Epithelial cell of proximal tubule (primary cell): ENCODE results near the gene AVPR2. TPM values are rescaled to one million over a fixed set of nuclear protein-coding genes. Genes with fewer than 3 reads are reported as not detected.

Experiments used
- DNase-seq: peaks from one replicate; pipeline ENCODE4 v3.0.0-alpha.2; 2011; ENCODE audit warnings: low read depth
- H3K4me3 ChIP-seq: 2 replicates; pipeline ENCODE4 v1.5.1; 2011; ENCODE audit warnings: low read depth, mild to moderate bottlenecking, low read length
- CTCF ChIP-seq: conservative IDR thresholded peaks from 2 replicates; pipeline ENCODE4 v1.5.1; 2012; ENCODE audit warnings: low read depth, mild to moderate bottlenecking, low read length
- total RNA-seq: library from RNA; depleted of rRNA; stranded (reverse); fragments of >200 nt; gene quantifications from 2 replicates; pipeline ENCODE4 v1.2.3, GENCODE V29; 2015

Gene AVPR2
- total RNA-seq, 1 donor from 2014 or later: 1.4 TPM

GRCh38 chrX:153867139-153867538 is 37.3 kb upstream of the AVPR2 start:
- H3K4me3 ChIP-seq: no peak overlapping the region
- DNase-seq: no peak
- TF ChIP-seq CTCF: no peak

- no peak for TF ChIP-seq CTCF
Observed at GRCh38 chrX:153867671-153868070, 36.8 kb upstream of the AVPR2 start.

GRCh38 chrX:153868576-153869472 is 35.6 kb upstream of the AVPR2 start:
- no peak for DNase-seq
- no peak for TF ChIP-seq CTCF
- H3K4me3 ChIP-seq: no peak overlapping the region

More at GRCh38 chrX:153867671-153868070, 36.8 kb upstream of the AVPR2 start:
- H3K4me3 ChIP-seq: no peak overlapping the region
- no peak for DNase-seq

- no peak for TF ChIP-seq CTCF
- DNase-seq: no peak
- no peak overlapping the region for H3K4me3 ChIP-seq
Observed at GRCh38 chrX:153869473-153870287, 34.8 kb upstream of the AVPR2 start.

- TF ChIP-seq CTCF: no peak
- H3K4me3 ChIP-seq: no peak overlapping the region
- DNase-seq: no peak
Observed at GRCh38 chrX:153870288-153870690, 34.2 kb upstream of the AVPR2 start.

GRCh38 chrX:153870791-153871360 is 33.6 kb upstream of the AVPR2 start:
- H3K4me3 ChIP-seq: no peak overlapping the region
- no peak for DNase-seq
- no peak for TF ChIP-seq CTCF
